GM18907 (cell line): ENCODE data around the gene CHKA.
"Not testable (repeated sequence)": the region's sequence is repeated elsewhere in the genome, so short reads cannot be mapped to it uniquely, and the experiment has no call there.

Source experiments
- ATAC-seq: cut with Tn5 transposase; IDR thresholded peaks from one replicate; pipeline ENCODE4 v1.9.1; 2021; ENCODE audit warnings: mild to moderate bottlenecking, moderate library complexity; ENCODE audit not compliant: unreplicated experiment

The CHKA gene

DNA sequence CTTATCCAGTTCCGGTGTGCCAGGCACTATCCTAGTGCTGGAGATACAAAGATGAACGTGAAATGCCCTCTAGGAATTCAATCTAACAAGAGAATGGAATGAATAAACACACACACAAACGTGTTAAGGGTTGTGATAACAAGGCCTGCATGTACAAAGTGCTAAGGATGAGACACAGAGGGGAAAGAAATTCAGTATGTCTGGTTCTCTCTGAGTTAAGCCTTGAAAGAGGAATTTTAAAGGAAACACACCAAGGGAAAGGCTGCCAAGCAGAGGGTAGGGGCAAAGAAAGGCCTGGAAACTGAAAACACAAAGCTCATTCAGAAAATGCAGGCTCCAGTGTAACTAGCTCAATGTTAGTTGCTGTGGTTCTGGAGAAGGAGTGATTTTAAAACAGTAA is 4.2 kb downstream of the CHKA start:
- no peak for ATAC-seq

DNA sequence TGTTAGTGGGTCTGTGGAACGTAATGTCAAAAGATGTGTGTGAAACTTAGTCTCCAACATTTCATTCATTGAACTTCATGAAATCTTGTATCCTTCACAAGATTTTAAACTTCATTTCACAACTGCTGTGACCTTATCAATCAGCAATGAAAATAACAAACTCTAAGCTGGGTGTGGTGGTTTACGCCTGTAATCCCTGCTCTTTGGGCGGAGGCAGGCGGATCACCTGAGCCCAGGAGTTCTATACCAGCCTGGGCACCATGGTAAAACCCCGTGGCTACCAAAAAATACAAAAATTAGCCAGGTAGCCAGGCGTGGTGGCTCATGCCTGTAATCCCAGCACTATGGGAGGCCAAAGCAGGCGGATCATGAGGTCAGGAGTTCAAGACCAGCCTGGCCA is 5.1 kb downstream of the CHKA start:
- ATAC-seq, result no peak

DNA sequence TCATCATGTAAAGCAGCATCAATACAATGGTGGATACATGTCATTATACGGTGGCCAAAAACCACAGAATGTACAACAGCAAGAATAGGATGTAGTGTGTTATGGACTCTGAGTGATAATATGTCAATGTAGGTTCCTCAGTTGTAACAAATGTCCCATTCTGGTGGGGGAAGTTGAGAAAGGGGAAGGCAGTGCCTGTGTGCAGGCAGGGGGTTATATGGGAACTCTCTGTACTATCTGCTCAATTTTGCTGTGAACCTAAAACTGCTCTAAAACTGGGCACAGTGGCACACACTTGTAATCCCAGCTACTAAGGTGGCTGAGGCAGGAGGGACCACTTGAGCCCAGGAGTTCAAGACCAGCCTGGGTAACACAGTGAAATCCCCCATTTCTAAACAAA is 5.9 kb downstream of the CHKA start:
- no peak for ATAC-seq

DNA sequence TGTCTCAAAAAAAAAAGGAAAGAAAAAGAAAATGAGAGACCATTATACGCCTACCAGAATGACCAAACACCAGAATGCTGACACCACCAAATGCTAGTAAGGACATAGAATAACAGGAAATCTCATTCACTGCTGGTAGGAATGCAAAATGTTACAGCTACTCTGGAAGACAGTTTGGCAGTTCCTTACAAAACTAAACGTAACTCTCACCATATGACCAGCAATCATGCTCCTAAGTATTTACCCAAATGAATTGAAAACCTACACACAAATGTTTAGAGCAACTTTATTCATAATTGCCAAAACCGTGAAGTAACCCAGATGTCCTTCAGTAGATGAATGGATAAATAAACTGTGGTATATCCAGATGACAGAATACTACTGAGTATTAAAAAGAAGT is 7.2 kb downstream of the CHKA start:
- ATAC-seq, result no peak

DNA sequence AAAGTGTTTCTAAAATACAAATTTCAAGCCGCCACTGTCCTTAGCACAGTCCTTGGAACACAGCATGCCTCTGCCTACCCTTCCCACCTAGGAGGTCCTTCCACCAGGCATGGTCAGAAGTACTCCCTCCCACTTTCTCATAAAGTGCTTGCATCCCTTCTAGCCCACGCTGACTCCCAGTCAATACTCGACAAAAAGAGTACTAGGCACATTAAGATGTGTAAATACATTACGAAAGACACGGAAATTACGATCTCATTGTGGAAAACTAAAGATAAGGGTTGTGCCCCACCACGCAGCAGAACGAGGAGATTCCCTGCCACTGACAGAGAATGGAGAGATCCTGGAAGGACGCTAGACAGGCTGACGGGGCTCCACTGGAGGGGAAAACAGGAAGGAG is 13.5 kb downstream of the CHKA start:
- no peak for ATAC-seq

DNA sequence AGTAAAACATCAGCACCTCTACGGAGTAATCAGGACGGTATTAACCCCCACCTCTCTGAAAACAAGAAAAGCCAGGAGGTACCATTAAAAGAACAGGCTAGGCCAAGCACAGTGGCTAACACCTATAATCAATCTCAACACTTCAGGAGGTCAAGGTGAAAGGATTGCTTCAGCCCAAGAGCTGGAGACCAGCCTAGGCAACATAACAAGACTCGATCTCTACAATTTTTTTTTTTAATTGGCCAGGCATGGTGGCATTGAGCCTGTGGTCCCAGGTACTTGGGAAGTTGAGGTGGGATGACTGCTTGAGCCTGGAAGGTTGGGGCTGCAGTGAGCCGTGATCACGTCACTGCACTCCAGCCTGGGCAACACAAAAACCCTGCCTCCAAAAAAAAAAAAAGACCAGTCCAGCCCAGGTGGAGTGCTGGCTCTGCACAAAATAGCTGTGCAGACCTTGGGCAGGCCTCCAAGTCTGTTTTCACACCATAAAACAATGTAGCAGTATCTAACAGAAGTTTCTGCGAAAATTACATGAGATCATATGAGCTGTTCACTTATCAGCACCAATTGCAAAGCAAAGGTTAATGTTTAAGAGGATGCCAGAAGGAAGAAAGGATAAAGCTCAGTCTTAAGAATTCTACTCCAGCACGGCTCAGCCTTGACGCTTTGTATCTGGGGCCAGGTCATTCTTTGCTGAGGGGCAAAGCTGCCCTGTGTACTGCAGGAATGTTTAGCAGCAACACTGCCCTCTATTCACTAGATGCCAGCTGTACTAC is 14.8 kb downstream of the CHKA start:
- no peak for ATAC-seq

- ATAC-seq, result no peak
Measured at GRCh38 chr11:68099474-68100405, 21.4 kb downstream of the CHKA start.

DNA sequence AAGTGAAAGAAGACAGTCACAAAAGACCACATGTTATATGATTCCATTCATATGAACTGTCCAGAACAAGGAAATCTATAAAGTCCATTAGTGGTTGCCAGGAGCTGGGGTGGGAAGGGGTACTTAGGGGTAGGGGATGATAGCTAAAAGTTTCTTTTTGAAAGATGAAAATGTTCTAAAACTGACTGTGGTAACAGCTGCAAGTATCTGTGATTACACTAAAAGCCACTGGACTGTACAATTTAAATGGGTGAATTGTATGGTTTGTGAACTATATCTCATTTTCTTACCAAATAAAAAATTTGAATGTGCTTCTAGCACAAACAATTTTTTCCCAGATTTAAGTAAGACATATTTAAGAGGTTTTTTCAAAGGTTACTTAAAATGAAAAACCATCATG is 22.1 kb downstream of the CHKA start:
- no peak for ATAC-seq

DNA sequence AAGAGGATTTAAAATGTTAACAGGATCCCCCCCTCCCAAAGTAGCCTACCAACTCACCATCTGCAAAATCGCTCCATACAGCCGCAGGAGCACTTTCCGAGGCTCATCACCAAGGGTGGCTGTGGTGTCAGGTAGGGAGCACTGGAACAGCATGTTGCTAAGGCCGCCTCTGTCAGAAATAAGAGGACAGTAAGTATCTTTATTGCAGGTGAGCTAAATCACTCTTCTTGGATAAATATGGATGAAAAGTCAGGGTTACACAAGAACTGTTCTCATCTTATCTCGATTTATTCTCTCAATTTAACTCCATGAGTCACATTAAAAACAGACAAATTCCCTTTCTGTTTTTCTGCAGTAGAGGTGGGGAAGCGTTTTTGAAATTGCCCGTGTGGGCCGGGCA is 24.2 kb downstream of the CHKA start:
- ATAC-seq, result no peak

- no peak for ATAC-seq
Measured at GRCh38 chr11:68093565-68093964, 27.6 kb downstream of the CHKA start.

DNA sequence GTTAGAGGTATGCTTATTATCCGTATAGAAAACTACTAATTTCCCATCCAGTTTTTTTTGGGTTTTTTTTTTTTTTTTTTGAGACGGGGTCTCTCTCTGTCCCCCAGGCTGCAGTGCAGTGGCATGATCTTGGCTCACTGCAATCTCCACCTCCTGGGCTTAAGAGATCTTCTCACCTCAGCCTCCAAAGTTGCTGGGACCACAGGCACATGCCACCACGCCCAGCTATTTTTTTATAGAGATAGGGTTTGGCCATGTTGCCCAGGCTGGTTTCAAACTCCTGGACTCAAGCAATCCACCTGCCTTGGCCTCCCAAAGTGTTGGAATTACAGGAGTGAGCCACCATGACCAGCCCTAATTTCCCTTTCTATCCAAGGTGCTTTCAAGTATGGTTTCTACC is 28.2 kb downstream of the CHKA start:
- not testable (repeated sequence) for ATAC-seq

GRCh38 chr11:68092411-68092810 is 28.8 kb downstream of the CHKA start:
- no peak for ATAC-seq

- peak; percentile 70 for ATAC-seq
Measured at GRCh38 chr11:68090706-68091105, 30.5 kb downstream of the CHKA start.

DNA sequence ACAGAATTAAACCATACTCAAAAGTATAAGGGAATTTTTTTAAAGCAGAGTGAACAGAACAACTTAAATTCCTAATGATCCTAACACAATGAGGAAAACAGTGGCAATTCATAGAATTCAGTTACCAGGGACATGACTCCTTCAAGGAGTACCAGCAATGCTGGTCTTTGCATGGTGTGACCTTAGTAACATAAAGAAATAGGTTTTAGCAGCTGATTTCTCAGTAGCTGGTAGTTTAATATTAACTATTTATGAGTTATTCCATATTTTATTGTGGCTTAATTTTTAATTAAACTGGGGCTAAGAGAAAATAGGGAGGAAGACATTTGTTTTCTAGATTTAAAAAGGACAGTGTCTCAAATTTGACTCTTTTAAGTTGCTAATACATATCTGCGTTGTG is 30.9 kb downstream of the CHKA start:
- ATAC-seq, result no peak

DNA sequence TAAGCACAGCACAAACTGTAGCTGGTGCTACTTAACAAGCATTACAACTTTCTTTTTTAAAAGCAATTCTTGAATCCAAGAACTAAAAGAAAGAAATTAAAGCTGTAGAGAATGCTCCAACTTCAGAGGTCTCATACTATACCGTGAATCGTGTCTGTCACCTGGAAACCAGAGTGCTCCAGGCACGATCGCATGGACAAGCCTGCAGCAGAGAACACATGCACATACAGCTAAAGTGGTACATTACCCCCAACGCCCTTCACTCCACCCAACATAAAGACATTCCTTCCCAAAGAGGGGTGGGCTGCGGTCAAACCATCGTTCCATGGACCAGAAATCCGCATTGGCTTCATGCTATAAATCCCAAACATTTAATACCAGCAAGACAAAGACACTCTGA is 31.5 kb downstream of the CHKA start:
- ATAC-seq, result no peak

DNA sequence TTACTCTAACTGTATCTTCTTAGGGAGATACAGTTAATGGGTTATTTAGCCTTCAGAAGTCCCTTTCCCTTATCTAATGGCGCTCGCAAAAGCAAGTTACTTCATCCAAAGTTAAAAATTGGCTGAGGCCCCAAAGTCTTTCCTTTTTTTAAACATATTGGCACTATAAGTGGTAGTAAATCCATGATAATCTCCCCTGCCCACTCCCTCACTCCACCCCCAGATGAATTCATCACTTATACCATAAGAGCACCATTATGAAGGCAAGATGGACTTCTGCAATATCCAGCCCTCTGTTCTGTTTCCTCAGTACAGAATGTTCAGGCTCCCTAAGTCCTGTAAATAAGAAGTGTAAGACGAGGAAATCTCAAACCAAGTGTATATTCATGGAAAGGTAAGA is 37.7 kb downstream of the CHKA start:
- ATAC-seq, result no peak

GRCh38 chr11:68082481-68082880 is 38.7 kb downstream of the CHKA start:
- ATAC-seq, result no peak

- ATAC-seq, result no peak
Measured at GRCh38 chr11:68081691-68082090, 39.5 kb downstream of the CHKA start.

- no peak for ATAC-seq
Measured at GRCh38 chr11:68080860-68081259, 40.3 kb downstream of the CHKA start.

- peak; percentile 58 for ATAC-seq
Measured at GRCh38 chr11:68077617-68078582, 43.3 kb downstream of the CHKA start.
